ENCODE measurements around the gene CALY.
"Not testable (repeated sequence)": the region's sequence is repeated elsewhere in the genome, so short reads cannot be mapped to it uniquely, and the experiment has no call there.

CALY gene

GRCh38 chr10:133329491-133330202 is 7.0 kb downstream of the CALY start:
- peak; percentile 74 to 83 for DNase-seq (ENCODE audit: low read depth in 2 of 2)

GRCh38 chr10:133328358-133329343 is 8.0 kb downstream of the CALY start:
- DNase-seq (ENCODE audit: low read depth in 2 of 2), result no peak

GRCh38 chr10:133327651-133328357 is 8.9 kb downstream of the CALY start:
- DNase-seq (ENCODE audit: low read depth in 2 of 2), result no peak

GRCh38 chr10:133326745-133327650 is 9.7 kb downstream of the CALY start:
- no peak for DNase-seq (ENCODE audit: low read depth in 2 of 2)

GRCh38 chr10:133326223-133326551 is 10.5 kb downstream of the CALY start:
- DNase-seq (ENCODE audit: low read depth in 2 of 2), result no peak

- no peak for DNase-seq (ENCODE audit: low read depth in 2 of 2)
Observed at GRCh38 chr10:133325440-133326222, 11.1 kb downstream of the CALY start.

GRCh38 chr10:133324857-133325260 is 11.8 kb downstream of the CALY start:
- no peak for DNase-seq (ENCODE audit: low read depth in 2 of 2)

GRCh38 chr10:133324198-133324792 is 12.4 kb downstream of the CALY start:
- peak; percentile 47 to 69 for DNase-seq (ENCODE audit: low read depth in 2 of 2)

GRCh38 chr10:133322064-133322709 is 14.5 kb downstream of the CALY start:
- DNase-seq (ENCODE audit: low read depth in 2 of 2), result not testable (repeated sequence)

GRCh38 chr10:133320852-133321422 is 15.8 kb downstream of the CALY start:
- DNase-seq (ENCODE audit: low read depth in 2 of 2), result not testable (repeated sequence)

- peak in 1 of 2 donors; percentile 67 for DNase-seq (ENCODE audit: low read depth in 2 of 2)
Observed at GRCh38 chr10:133318494-133319127, 18.1 kb downstream of the CALY start.

- no peak for DNase-seq (ENCODE audit: low read depth in 2 of 2)
Observed at GRCh38 chr10:133316732-133317131, 20.0 kb downstream of the CALY start.

GRCh38 chr10:133316266-133316665 is 20.4 kb downstream of the CALY start:
- no peak for DNase-seq (ENCODE audit: low read depth in 2 of 2)

- no peak for DNase-seq (ENCODE audit: low read depth in 2 of 2)
Observed at GRCh38 chr10:133315847-133316246, 20.8 kb downstream of the CALY start.

- DNase-seq (ENCODE audit: low read depth in 2 of 2), result no peak
Observed at GRCh38 chr10:133314911-133315310, 21.8 kb downstream of the CALY start.

- no peak for DNase-seq (ENCODE audit: low read depth in 2 of 2)
Observed at GRCh38 chr10:133313192-133313591, 23.5 kb downstream of the CALY start.

GRCh38 chr10:133312769-133313145 is 23.9 kb downstream of the CALY start:
- DNase-seq (ENCODE audit: low read depth in 2 of 2), result no peak

GRCh38 chr10:133312016-133312768 is 24.5 kb downstream of the CALY start:
- DNase-seq (ENCODE audit: low read depth in 2 of 2), result no peak
